NT2/D1 (cell line): ENCODE measurements around the gene SLC38A10.

ENCODE experiments used
- DNase-seq: peaks from one replicate; pipeline ENCODE4 v3.0.0-alpha.2; 2011; ENCODE audit warnings: low read depth, low spot score
- H3K27me3 ChIP-seq: 2 replicates; pipeline ENCODE4 v1.6.0; 2011; ENCODE audit warnings: mild to moderate bottlenecking; ENCODE audit not compliant: insufficient read length, insufficient read depth
- H3K36me3 ChIP-seq: 2 replicates; pipeline ENCODE4 v1.6.1; 2011; ENCODE audit warnings: mild to moderate bottlenecking, low read length, mixed read lengths; ENCODE audit not compliant: insufficient read depth, insufficient read length
- H3K4me1 ChIP-seq: 2 replicates; pipeline ENCODE4 v1.5.1; 2011; ENCODE audit not compliant: insufficient read depth, insufficient read length
- H3K4me3 ChIP-seq: 2 replicates; pipeline ENCODE4 v1.5.1; 2011; ENCODE audit warnings: low read depth; ENCODE audit not compliant: insufficient read length
- H3K9ac ChIP-seq: 2 replicates; pipeline ENCODE4 v1.6.0; 2011; ENCODE audit warnings: low read depth; ENCODE audit not compliant: insufficient read length
- H3K9me3 ChIP-seq: 2 replicates; pipeline ENCODE4 v1.5.1; 2011; ENCODE audit warnings: mild to moderate bottlenecking, low read length; ENCODE audit not compliant: insufficient read depth
- SUZ12 ChIP-seq: IDR thresholded peaks from 2 replicates; pipeline ENCODE4 v1.6.1; 2011; ENCODE audit not compliant: insufficient read length, insufficient read depth; ENCODE audit errors: extremely low read depth
- YY1 ChIP-seq: IDR thresholded peaks from 2 replicates; pipeline ENCODE4 v1.6.1; 2011; ENCODE audit not compliant: insufficient read length, insufficient read depth
- ZNF274 ChIP-seq: IDR thresholded peaks from 2 replicates; pipeline ENCODE4 v1.6.1; 2011; ENCODE audit warnings: mild to moderate bottlenecking, low read depth, low read length

SLC38A10 gene

DNA sequence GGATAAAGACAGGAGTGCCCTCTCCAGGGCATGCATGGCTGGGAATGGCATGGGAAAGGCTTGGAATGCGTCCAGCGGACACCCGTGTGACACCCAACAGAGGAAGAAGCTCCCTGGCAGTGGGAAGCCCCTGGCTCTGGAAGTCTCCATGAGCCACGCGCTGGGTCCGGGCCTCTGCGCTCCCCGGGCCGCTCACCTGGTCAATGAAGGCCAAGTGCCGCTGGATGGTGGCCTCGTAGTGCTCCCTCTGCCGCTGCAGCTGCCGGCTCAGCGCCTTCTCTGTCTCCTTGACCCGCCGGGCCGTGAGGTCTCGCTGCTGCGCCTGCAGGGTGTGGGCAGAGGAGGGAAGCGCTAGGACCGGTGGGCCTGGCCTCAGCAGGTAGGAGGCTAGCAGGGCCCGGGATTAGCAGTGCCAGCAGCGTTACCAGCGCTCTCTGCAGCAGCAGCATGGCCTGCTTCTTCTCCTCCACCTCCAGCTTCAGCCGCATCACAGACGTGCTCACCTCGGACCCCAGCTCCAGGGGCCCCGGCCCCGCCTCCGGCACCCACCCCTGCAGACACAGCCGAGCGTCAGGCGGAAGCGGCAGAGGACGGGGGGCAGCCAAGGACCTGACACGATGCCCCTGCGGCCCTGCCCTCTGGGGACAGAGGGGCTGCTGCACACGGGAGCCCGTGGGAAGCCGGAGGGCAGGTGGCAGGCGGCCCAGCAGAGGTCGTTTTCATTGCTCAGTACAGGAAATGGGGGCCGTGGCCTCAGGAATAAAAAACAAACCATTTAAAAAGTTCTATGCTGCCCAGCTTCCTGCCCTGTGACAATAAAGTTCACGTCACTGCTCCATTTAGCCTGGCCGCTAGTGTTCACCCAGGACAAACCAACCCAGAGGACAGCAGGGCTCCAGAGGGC lies 98.3 kb downstream of the SLC38A10 start:
- no peak for TF ChIP-seq ZNF274
- TF ChIP-seq YY1: no peak
- TF ChIP-seq SUZ12: no peak
- Histone ChIP-seq H3K4me3 (no peak overlapping the region), H3K4me1 (peaks cover 30% of the 10 kb centered on the region), H3K36me3 (peaks cover 59% of the 10 kb centered on the region), H3K9ac (no peak overlapping the region), H3K9me3 (no peaks in the 10 kb centered on the region), H3K27me3 (no peaks in the 10 kb centered on the region)
- no peak for DNase-seq

DNA sequence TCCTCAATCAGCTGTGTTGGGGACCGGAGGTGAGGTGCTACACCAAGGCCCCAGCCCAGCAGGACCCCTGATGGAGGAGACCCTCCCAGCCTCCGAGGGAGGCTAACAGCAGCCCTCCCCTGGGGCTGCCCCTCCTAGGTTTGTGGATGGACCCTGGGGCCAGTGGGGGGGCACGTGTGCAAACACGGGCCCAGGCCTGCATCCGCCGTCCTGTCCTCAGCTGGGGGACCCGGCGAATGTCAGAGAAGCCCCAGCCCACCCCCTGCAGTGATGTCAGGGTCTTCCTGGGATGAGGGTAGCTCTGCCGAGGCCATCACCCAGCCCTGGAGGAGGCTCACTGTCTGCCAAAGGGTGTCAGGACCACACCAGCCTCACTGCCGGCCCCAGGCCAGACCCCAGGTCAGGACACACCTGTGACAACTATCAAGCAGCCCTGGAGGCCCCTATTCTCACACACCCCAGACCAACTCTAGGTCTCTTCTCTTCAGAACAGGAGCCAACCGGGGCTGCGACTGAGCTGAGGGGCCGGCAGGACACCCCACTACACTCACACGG lies 99.1 kb downstream of the SLC38A10 start:
- Histone ChIP-seq H3K9ac (no peak overlapping the region), H3K4me1 (peaks cover 28% of the 10 kb centered on the region), H3K36me3 (peaks cover 66% of the 10 kb centered on the region), H3K4me3 (no peak overlapping the region), H3K9me3 (no peaks in the 10 kb centered on the region), H3K27me3 (no peaks in the 10 kb centered on the region)
- no peak for DNase-seq
- TF ChIP-seq SUZ12 (no peak), YY1 (no peak), ZNF274 (no peak)
